Tracheal epithelial cell (primary cell): ENCODE results near the gene NUDT16L1. TPM values are rescaled to one million over a fixed set of nuclear protein-coding genes. Genes with fewer than 3 reads are reported as not detected.

Source experiments
- total RNA-seq: library from RNA; depleted of rRNA; stranded (reverse); fragments of >200 nt; gene quantifications from 2 replicates; pipeline ENCODE4 v1.2.1, GENCODE V29; 2014

NUDT16L1 gene
- total RNA-seq = 21.7 and 31.5 TPM in 2 replicates

DNA sequence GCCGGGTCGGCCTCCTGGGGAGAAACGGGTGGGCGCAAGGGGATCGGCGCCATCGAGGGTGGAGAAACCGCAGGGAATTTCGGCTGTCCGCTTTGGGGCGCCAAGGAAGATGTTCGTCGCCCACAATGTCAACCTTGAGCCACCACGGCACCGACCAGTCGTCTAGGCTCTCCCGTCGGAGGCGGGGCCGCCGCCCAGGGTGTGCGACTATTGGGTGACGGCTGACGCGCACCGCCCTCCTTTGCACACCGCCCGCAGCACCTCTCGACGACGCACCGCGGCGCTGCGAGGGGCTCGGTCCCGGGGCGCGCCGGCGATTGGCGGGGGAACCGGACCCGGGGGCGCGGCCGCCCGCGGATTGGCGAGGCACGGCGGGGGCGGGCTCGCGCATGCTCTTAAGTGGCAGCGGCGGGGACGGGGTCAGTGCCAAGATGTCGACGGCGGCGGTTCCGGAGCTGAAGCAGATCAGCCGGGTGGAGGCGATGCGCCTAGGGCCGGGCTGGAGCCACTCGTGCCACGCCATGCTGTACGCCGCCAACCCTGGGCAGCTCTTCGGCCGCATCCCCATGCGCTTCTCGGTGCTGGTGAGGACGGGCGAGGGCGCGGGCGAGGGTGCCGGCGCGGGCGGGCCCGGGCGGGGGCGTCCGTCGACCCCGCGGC, at the start of gene NUDT16L1:
NUDT16L1 (plus strand) TSS at position 267 of the 660 bp plus-strand sequence; CDS start at position 432, 165 bp downstream.

DNA sequence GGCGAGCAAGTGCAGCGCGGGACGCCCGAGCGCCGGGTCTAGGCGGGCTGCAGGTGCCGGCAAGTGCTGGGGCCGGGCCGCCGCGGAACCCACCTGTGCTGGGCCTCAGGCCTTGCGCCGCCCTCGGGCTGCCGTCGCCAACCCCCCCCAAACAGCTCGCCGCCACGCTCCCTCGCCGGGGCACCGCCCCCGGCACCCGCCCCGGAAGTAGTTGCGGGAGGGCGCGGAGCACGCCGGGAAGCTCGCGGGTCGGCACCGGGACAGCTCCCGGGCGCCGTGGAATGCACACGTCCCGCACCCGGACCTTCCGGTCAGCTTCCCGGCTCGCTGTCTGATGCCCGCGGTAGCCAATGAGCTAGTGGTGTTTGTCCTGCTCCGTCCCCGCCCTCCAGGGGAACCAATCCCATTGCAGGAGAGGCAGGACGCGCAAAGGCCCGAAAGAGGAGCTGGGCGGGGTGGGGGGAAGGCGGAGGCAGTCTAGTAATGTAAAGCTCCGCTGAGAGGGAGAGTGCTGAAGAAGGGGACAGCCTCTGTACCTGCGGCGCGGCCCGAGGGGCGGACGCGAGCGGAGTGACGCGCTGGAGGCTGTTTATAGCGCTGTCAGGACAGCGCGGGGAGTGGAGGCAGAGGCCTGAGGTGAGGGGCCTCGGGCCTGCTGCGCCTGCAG, 40.8 kb downstream of the NUDT16L1 start, which contains the start of the genes ANKS3 and DNAAF8:
ANKS3 (minus strand) TSS at position 209 of the 667 bp plus-strand sequence. CDS start 4,122 bp downstream, outside the sequence.
DNAAF8 (plus strand) TSS at position 475 of the 667 bp plus-strand sequence. CDS start 1,978 bp downstream, outside the sequence.

Other genes with a start within 250 kb of the NUDT16L1 start
- 52.0 and 96.1 TPM in 2 replicates for gene NMRAL1, start 218.9 kb upstream of the NUDT16L1 start, total RNA-seq
- gene HMOX2, start 217.2 kb upstream of the NUDT16L1 start, total RNA-seq = 45.8 and 119 TPM in 2 replicates
- gene CDIP1, start 154.8 kb upstream of the NUDT16L1 start, total RNA-seq = 9.4 and 15.1 TPM in 2 replicates
- gene C16orf96, start 137.2 kb upstream of the NUDT16L1 start, total RNA-seq = under 0.01 TPM in 1 of 2 replicates, not detected in the other
- 5.5 and 6.3 TPM in 2 replicates for gene UBALD1, start 78.7 kb upstream of the NUDT16L1 start, total RNA-seq
- gene MGRN1, start 68.7 kb upstream of the NUDT16L1 start, total RNA-seq = 10.2 and 15.4 TPM in 2 replicates
- 15.1 and 18.8 TPM in 2 replicates for gene ANKS3, start 40.7 kb downstream of the NUDT16L1 start, total RNA-seq
- under 0.01 TPM in 1 of 2 replicates, not detected in the other for gene DNAAF8, start 41.0 kb downstream of the NUDT16L1 start, total RNA-seq
- 4.7 and 8.4 TPM in 2 replicates for gene ZNF500, start 73.6 kb downstream of the NUDT16L1 start, total RNA-seq
- not detected in 2 replicates for gene SEPTIN12, start 94.8 kb downstream of the NUDT16L1 start, total RNA-seq
- gene SMIM22, start 101.8 kb downstream of the NUDT16L1 start, total RNA-seq = 5.5 and 16.4 TPM in 2 replicates
- 15.3 and 20.7 TPM in 2 replicates for gene ROGDI, start 109.1 kb downstream of the NUDT16L1 start, total RNA-seq
- 41.0 and 48.6 TPM in 2 replicates for gene GLYR1, start 153.7 kb downstream of the NUDT16L1 start, total RNA-seq
- 27.5 TPM in 2 replicates for gene UBN1, start 153.9 kb downstream of the NUDT16L1 start, total RNA-seq
- 88.0 and 150 TPM in 2 replicates for gene PPL, start 243.6 kb downstream of the NUDT16L1 start, total RNA-seq